T-helper 2 cell treated with Interferon-gamma antibody and Interleukin-4, amounts not matched to agents 100 ng/mL and 5 ng/mL, for 36 hours (primary cell): ENCODE data around the gene ZCCHC8. TPM values are rescaled to one million over a fixed set of nuclear protein-coding genes. Genes with fewer than 3 reads are reported as not detected.
"Not testable (repeated sequence)": the region's sequence is repeated elsewhere in the genome, so short reads cannot be mapped to it uniquely, and the experiment has no call there.

Experiments
- intact Hi-C: fragments of 100-400 bp; cut with micrococcal nuclease; formaldehyde crosslinking; loops from one replicate; pipeline ENCODE4 v1.15.1; 2023
- total RNA-seq: library from RNA; stranded (reverse); gene quantifications from 2 replicates; pipeline ENCODE4 v1.2.3, GENCODE V29; 2022

Gene ZCCHC8
- total RNA-seq, 1 donor from 2014 or later: 37.7 TPM

GRCh38 chr12:122513660-122514059 is 12.9 kb upstream of the ZCCHC8 start:
- intact Hi-C loops: no loop called here

- intact Hi-C loops: not testable (repeated sequence)
Measured at GRCh38 chr12:122513028-122513427, 12.3 kb upstream of the ZCCHC8 start.

GRCh38 chr12:122508163-122508562 is 7.4 kb upstream of the ZCCHC8 start:
- intact Hi-C loops: no loop called here

GRCh38 chr12:122506393-122506938 is 5.7 kb upstream of the ZCCHC8 start:
- intact Hi-C loops: no loop called here

GRCh38 chr12:122505419-122506051 is 4.8 kb upstream of the ZCCHC8 start:
- intact Hi-C loops: no loop called here

GRCh38 chr12:122503783-122504590 is 3.3 kb upstream of the ZCCHC8 start:
- intact Hi-C loops: loop anchor here (5.0 kb wide), 1 partner anchor 237 kb away; the partner anchor contains the start of gene VPS33A

- intact Hi-C loops: loop anchor here (5.0 kb wide), 1 partner anchor 236 kb away; the partner anchor contains the start of gene VPS33A
Measured at GRCh38 chr12:122503147-122503751, 2.5 kb upstream of the ZCCHC8 start.

- intact Hi-C loops: loop anchor here (1.0 to 5.0 kb wide), 4 partner anchors 26 to 275 kb away; partner anchors contain the start of genes DENR, DIABLO, KNTC1 and VPS33A
Measured at GRCh38 chr12:122501489-122501989, 807 bp upstream of the ZCCHC8 start.

- intact Hi-C loops: loop anchor here (1.0 to 5.0 kb wide), 2 partner anchors 47 to 233 kb away; partner anchors contain the start of gene VPS33A
Measured at GRCh38 chr12:122499991-122500684, 594 bp downstream of the ZCCHC8 start.

GRCh38 chr12:122495258-122495657 is 5.5 kb downstream of the ZCCHC8 start:
- intact Hi-C loops: no loop called here

- intact Hi-C loops: not testable (repeated sequence)
Measured at GRCh38 chr12:122493222-122493621, 7.5 kb downstream of the ZCCHC8 start.

GRCh38 chr12:122491991-122492390 is 8.7 kb downstream of the ZCCHC8 start:
- intact Hi-C loops: no loop called here

- intact Hi-C loops: no loop called here
Measured at GRCh38 chr12:122489038-122489437, 11.7 kb downstream of the ZCCHC8 start.

GRCh38 chr12:122487807-122488206 is 12.9 kb downstream of the ZCCHC8 start:
- intact Hi-C loops: not testable (repeated sequence)

GRCh38 chr12:122486805-122487426 is 13.8 kb downstream of the ZCCHC8 start:
- intact Hi-C loops: no loop called here

GRCh38 chr12:122486360-122486759 is 14.4 kb downstream of the ZCCHC8 start:
- intact Hi-C loops: not testable (repeated sequence)

- intact Hi-C loops: not testable (repeated sequence)
Measured at GRCh38 chr12:122484385-122484784, 16.3 kb downstream of the ZCCHC8 start.

- intact Hi-C loops: no loop called here
Measured at GRCh38 chr12:122483969-122484368, 16.8 kb downstream of the ZCCHC8 start.

- intact Hi-C loops: no loop called here
Measured at GRCh38 chr12:122481861-122482260, 18.9 kb downstream of the ZCCHC8 start.

- intact Hi-C loops: no loop called here
Measured at GRCh38 chr12:122480753-122481152, 20.0 kb downstream of the ZCCHC8 start.
